Heart right ventricle (tissue), 16 donors: ENCODE data around the gene MYH14. TPM values are rescaled to one million over a fixed set of nuclear protein-coding genes. Genes with fewer than 3 reads are reported as not detected.

ENCODE experiments used
- ATAC-seq, 8 donors: fragments of 200-7000 bp; cut with Tn5 transposase; one replicate each; pipeline ENCODE4 v1.9.1; 2020; ENCODE audit warnings: mild to moderate bottlenecking in 8 of 8, moderate library complexity in 8 of 8, moderate number of reproducible peaks in 1 of 8
- DNase-seq, 2 donors: peaks; one replicate each; pipeline ENCODE4 v3.0.0-alpha.2; 2020
- H3K27ac ChIP-seq, 10 donors: fragments of 200-600 bp; sonication (generic) in 2 of 10; one replicate each; pipeline versions ENCODE4 v1.5.0 to v1.8.0; 2020 to 2022; ENCODE audit warnings: mild to moderate bottlenecking in 3 of 10
- H3K27me3 ChIP-seq, 7 donors: fragments of 200-600 bp; one replicate each; pipeline ENCODE4 v1.8.0; 2021 to 2022; ENCODE audit warnings: mild to moderate bottlenecking in 2 of 7
- H3K36me3 ChIP-seq, 9 donors: fragments of 200-600 bp; sonication (generic) in 1 of 9; one replicate each; pipeline versions ENCODE4 v1.5.0 to v1.8.0; 2020 to 2022; ENCODE audit warnings: mild to moderate bottlenecking in 2 of 9
- H3K4me1 ChIP-seq, 9 donors: fragments of 200-600 bp; sonication (generic) in 1 of 9; one replicate each; pipeline versions ENCODE4 v1.5.0 to v1.8.0; 2020 to 2022; ENCODE audit warnings: mild to moderate bottlenecking in 4 of 9
- H3K4me3 ChIP-seq, 10 donors: fragments of 200-600 bp; sonication (generic) in 2 of 10; one replicate each; pipeline versions ENCODE4 v1.5.0 to v1.8.0; 2020 to 2022; ENCODE audit warnings: mild to moderate bottlenecking in 7 of 10, moderate library complexity in 2 of 10
- H3K9me3 ChIP-seq, 11 donors: fragments of 200-600 bp in 10 of 11; sonication (generic) in 2 of 11; one replicate each; pipeline versions ENCODE4 v1.5.0 to v1.8.0; 2013 to 2022; ENCODE audit warnings: mild to moderate bottlenecking in 2 of 11, control low read depth in 1 of 11, moderate library complexity in 1 of 11
- CTCF ChIP-seq, 9 donors: fragments of 200-600 bp; sonication (generic) in 2 of 9; IDR thresholded peaks; one replicate each; pipeline versions ENCODE4 v1.5.0 to v1.8.0; 2021 to 2022; ENCODE audit warnings: antibody characterized with exemption in 9 of 9, mild to moderate bottlenecking in 5 of 9, moderate library complexity in 1 of 9
- WGBS, 2 donors: extraction: QIAGEN DNeasy Blood & Tissue Kit; methylation state at CpG; one replicate each; pipeline ENCODE4 v1.1.7; 2013; ENCODE audit warnings: inconsistent platforms in 1 of 2; 5-methylcytosine and 5-hydroxymethylcytosine counted together
- intact Hi-C, 10 donors: fragments of 100-400 bp; cut with DNase I; formaldehyde crosslinking; loops; one replicate each; pipeline versions ENCODE4 v1.11.1 to v1.14.2; 2022
- polyA plus RNA-seq, 2 donors: library from polyadenylated mRNA; stranded (reverse); fragments of 200-250 nt; gene quantifications; one replicate each; pipeline ENCODE4 v1.2.3, GENCODE V29; 2013
- total RNA-seq, 10 donors: library from RNA; stranded (reverse); fragmentation: NEBNext Ultra II Directional in 3 of 10; extraction: Animal tissue kit (Norgen Biotek cat#: 25700) in 3 of 10; gene quantifications; one replicate each; pipeline versions ENCODE4 v1.2.1 to v1.2.4, GENCODE V29; 2021 to 2023
- donor health status: Arrhythmogenic right ventricular cardiomyopathy.
- donor health status: ischemic (EF 13 %, LVEDD 7.1; RV severe dilation, severe dysfunction).
- donor health status: healthy with polysubstance abuse.
- donor health status: DM: no; HTN: yes; CAD: no.
- donor health status: DM: no; HTN: no; CAD: no.
- donor health status: ischemic (EF 25% LVEDD 6.9; RV normal size, moderate dysfunction).
- donor health status: ischemic (EF 25% LVEDD 5.7; RV mildly dilated, moderate dysfunction).
- donor health status: healthy.
- donor health status: DM: yes; HTN: yes; CAD: no.
- donor health status: Ischemic cardiomyopathy.
- donor health status: ischemic (EF 35%, LVEDD 5.7; RV mildly dilated, moderate dysfunction).
- donor health status: nonischemic (EF 11% LVEDD 7.7; RV severe dilation, severe dysfunction).
- donor health status: DM: yes; HTN: yes; CAD: no.
- donor health status: PGD.
- donor health status: ischemic (EF 29% LVEDD 5.4; RV normal size, mild dysfunction).
- donor health status: nonischemic (EF 23%, LVEDD 6.1; RV moderate dilation, normal function).

Gene MYH14
- total and polyA plus RNA-seq, 12 donors: 29.3 to 149 (median 102) TPM

- H3K4me1 ChIP-seq: no peaks in the 10 kb centered on the region
- 86 to 87% methylated on average over 14 of the region's 14 CpGs for WGBS, 2 donors
- H3K36me3 ChIP-seq: peaks cover 0 to 62% (median 4%) of the 10 kb centered on the region in 9 donors
- ATAC-seq (no peak), DNase-seq (no peak)
- no peak for TF ChIP-seq CTCF (IDR thresholded peaks at IDR 0.05)
- peaks cover 0 to 5% (median 0%) of the 10 kb centered on the region in 11 donors for H3K9me3 ChIP-seq
- no peaks in the 10 kb centered on the region for H3K27me3 ChIP-seq
- H3K4me3 ChIP-seq: no peak overlapping the region
- no peak overlapping the region for H3K27ac ChIP-seq
- intact Hi-C loops: no loop called here
Observed at GRCh38 chr19:50280074-50280473, 76.7 kb downstream of the MYH14 start.

- Histone ChIP-seq H3K27me3 (no peaks in the 10 kb centered on the region), H3K27ac (no peak overlapping the region), H3K4me3 (no peak overlapping the region), H3K36me3 (peaks cover 0 to 62% (median 4%) of the 10 kb centered on the region in 9 donors), H3K4me1 (no peaks in the 10 kb centered on the region), H3K9me3 (peaks cover 0 to 13% (median 6%) of the 10 kb centered on the region in 11 donors)
- 64 to 70% methylated on average over 3 of the region's 3 CpGs for WGBS, 2 donors
- DNase-seq: no peak
- intact Hi-C loops: no loop called here
- no peak for TF ChIP-seq CTCF (IDR thresholded peaks at IDR 0.05)
- no peak for ATAC-seq
Observed at GRCh38 chr19:50280983-50281382, 77.6 kb downstream of the MYH14 start.

- Histone ChIP-seq H3K9me3 (peaks cover 0 to 18% (median 11%) of the 10 kb centered on the region in 11 donors), H3K27me3 (no peaks in the 10 kb centered on the region), H3K4me3 (no peak overlapping the region), H3K4me1 (no peaks in the 10 kb centered on the region), H3K36me3 (peaks cover 0 to 62% (median 4%) of the 10 kb centered on the region in 9 donors), H3K27ac (no peak overlapping the region)
- intact Hi-C loops: no loop called here
- DNase-seq (no peak), ATAC-seq (no peak)
- TF ChIP-seq CTCF (IDR thresholded peaks at IDR 0.05): no peak
- 94 to 96% methylated on average over 22 of the region's 22 CpGs for WGBS, 2 donors
Observed at GRCh38 chr19:50281491-50281890, 78.1 kb downstream of the MYH14 start.

GRCh38 chr19:50285833-50286232 lies 82.4 kb downstream of the MYH14 start:
- H3K4me1 ChIP-seq: no peaks in the 10 kb centered on the region
- peaks cover 0 to 41% (median 13%) of the 10 kb centered on the region in 11 donors for H3K9me3 ChIP-seq
- peaks cover 0 to 4% (median 0%) of the 10 kb centered on the region in 7 donors for H3K27me3 ChIP-seq
- no peak overlapping the region for H3K27ac ChIP-seq
- no peak for ATAC-seq
- intact Hi-C loops: no loop called here
- 79 to 86% methylated on average over 2 of the region's 2 CpGs for WGBS, 2 donors
- H3K36me3 ChIP-seq: peaks cover 0 to 68% (median 7%) of the 10 kb centered on the region in 9 donors
- TF ChIP-seq CTCF (IDR thresholded peaks at IDR 0.05): no peak
- H3K4me3 ChIP-seq: no peak overlapping the region
- DNase-seq: no peak
